IPS DF 6.9 (cell line): ENCODE data around the gene AGBL1.

Experiments
- DNase-seq: peaks from one replicate; pipeline ENCODE4 v3.0.0-alpha.2; 2013; ENCODE audit warnings: low read depth, low spot score
- H3K27ac ChIP-seq: one replicate; pipeline ENCODE4 v1.5.1; 2013; ENCODE audit warnings: low read length, control low read depth
- H3K27me3 ChIP-seq: 2 replicates; pipeline ENCODE4 v1.6.1; 2013; ENCODE audit warnings: mild to moderate bottlenecking, low read length; ENCODE audit not compliant: control insufficient read depth, insufficient read depth
- H3K36me3 ChIP-seq: 2 replicates; pipeline ENCODE4 v1.6.1; 2013; ENCODE audit warnings: low read length; ENCODE audit not compliant: control insufficient read depth, insufficient read depth
- H3K4me1 ChIP-seq: 2 replicates; pipeline ENCODE4 v1.6.1; 2013; ENCODE audit warnings: low read length; ENCODE audit not compliant: control insufficient read depth, insufficient read depth
- H3K4me3 ChIP-seq: 2 replicates; pipeline ENCODE4 v1.5.1; 2013; ENCODE audit warnings: mild to moderate bottlenecking, low read length
- H3K9me3 ChIP-seq: 2 replicates; pipeline ENCODE4 v1.6.1; 2013; ENCODE audit warnings: low read length, inconsistent platforms; ENCODE audit not compliant: control insufficient read depth, insufficient read depth
- WGBS: extraction: QIAGEN DNeasy Blood & Tissue Kit; methylation state at CpG from one replicate; pipeline ENCODE4 v1.1.7; 2013; ENCODE audit warnings: mixed read lengths, missing lambda C conversion rate; ENCODE audit not compliant: insufficient read length, insufficient coverage; 5-methylcytosine and 5-hydroxymethylcytosine counted together

The AGBL1 gene

DNA sequence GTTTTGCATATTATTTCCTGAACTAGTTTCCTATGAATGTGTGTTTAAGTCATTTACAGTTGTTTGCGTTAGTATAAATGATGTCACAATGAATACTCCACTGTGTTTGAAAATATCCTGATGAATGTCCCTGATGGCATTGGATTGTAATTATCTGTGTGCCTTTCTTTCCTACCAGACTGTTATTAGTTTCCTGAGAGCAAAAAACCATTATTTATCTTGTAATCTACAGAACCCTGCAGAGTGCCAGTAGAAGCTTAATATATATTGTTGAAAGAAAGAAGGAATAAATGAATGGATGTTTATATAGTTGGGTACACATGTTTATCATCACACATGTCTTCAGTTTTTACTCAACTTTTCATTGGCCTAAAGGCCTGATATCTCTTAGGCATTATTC is 312.6 kb downstream of the AGBL1 start:
- Histone ChIP-seq H3K4me3 (no peak overlapping the region), H3K27ac (no peak overlapping the region), H3K4me1 (no peaks in the 10 kb centered on the region), H3K36me3 (no peaks in the 10 kb centered on the region), H3K9me3 (no peaks in the 10 kb centered on the region), H3K27me3 (no peaks in the 10 kb centered on the region)
- DNase-seq: no peak
- no CpG with 5 or more reads among the region's 1 CpG for WGBS

DNA sequence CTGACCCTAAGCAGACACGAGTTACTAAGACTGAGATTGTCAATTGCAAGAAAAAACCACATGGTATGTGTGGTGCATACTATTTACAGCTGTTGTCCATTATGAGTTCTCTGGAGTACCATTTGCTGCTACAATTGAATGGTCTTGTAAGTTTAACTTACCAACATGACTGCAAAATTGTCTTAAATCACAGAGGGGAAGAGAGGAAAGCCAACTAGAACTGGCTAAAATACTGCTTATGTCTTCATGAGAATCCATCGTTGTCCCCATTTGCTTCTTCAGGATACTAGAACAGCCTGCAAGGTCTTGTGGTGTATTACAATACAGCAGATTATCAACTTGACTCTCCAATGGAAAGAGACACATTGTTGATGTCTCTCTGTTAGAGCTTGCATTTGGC is 313.2 kb downstream of the AGBL1 start:
- Histone ChIP-seq H3K27ac (no peak overlapping the region), H3K9me3 (no peaks in the 10 kb centered on the region), H3K4me1 (no peaks in the 10 kb centered on the region), H3K27me3 (no peaks in the 10 kb centered on the region), H3K36me3 (no peaks in the 10 kb centered on the region), H3K4me3 (no peak overlapping the region)
- no CpG with 5 or more reads among the region's 2 CpGs for WGBS
- DNase-seq: no peak

DNA sequence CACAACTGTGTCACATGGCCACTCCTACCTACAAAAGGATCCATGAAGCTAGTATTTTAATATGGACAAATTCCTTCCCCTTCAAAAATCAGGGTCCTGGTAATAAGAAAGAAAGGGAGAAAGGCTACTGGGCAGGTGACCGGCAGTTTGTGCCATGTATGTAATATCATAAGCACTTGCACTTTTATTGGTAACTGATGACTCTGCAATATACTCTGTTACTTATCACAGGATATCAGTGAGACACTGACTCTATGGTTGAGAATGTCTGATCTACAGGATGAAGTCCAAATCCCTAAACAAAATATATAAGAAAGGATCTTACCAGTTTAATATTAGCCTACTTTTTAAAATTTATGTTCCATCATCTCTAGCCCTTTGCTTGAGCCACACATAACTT is 315.2 kb downstream of the AGBL1 start:
- Histone ChIP-seq H3K4me3 (no peak overlapping the region), H3K36me3 (no peaks in the 10 kb centered on the region), H3K4me1 (no peaks in the 10 kb centered on the region), H3K9me3 (no peaks in the 10 kb centered on the region), H3K27me3 (no peaks in the 10 kb centered on the region), H3K27ac (no peak overlapping the region)
- WGBS: no CpG with 5 or more reads among the region's 1 CpG
- DNase-seq: no peak

GRCh38 chr15:86399041-86399954 is 319.6 kb downstream of the AGBL1 start:
- Histone ChIP-seq H3K4me1 (no peaks in the 10 kb centered on the region), H3K4me3 (no peak overlapping the region), H3K27me3 (no peaks in the 10 kb centered on the region), H3K9me3 (no peaks in the 10 kb centered on the region), H3K27ac (no peak overlapping the region), H3K36me3 (no peaks in the 10 kb centered on the region)
- no peak for DNase-seq
- no CpG with 5 or more reads among the region's 5 CpGs for WGBS

GRCh38 chr15:86403221-86403620 is 323.6 kb downstream of the AGBL1 start:
- H3K27me3 ChIP-seq: no peaks in the 10 kb centered on the region
- H3K36me3 ChIP-seq: no peaks in the 10 kb centered on the region
- no peaks in the 10 kb centered on the region for H3K4me1 ChIP-seq
- no peaks in the 10 kb centered on the region for H3K9me3 ChIP-seq
- DNase-seq: no peak
- H3K27ac ChIP-seq: no peak overlapping the region
- no peak overlapping the region for H3K4me3 ChIP-seq

DNA sequence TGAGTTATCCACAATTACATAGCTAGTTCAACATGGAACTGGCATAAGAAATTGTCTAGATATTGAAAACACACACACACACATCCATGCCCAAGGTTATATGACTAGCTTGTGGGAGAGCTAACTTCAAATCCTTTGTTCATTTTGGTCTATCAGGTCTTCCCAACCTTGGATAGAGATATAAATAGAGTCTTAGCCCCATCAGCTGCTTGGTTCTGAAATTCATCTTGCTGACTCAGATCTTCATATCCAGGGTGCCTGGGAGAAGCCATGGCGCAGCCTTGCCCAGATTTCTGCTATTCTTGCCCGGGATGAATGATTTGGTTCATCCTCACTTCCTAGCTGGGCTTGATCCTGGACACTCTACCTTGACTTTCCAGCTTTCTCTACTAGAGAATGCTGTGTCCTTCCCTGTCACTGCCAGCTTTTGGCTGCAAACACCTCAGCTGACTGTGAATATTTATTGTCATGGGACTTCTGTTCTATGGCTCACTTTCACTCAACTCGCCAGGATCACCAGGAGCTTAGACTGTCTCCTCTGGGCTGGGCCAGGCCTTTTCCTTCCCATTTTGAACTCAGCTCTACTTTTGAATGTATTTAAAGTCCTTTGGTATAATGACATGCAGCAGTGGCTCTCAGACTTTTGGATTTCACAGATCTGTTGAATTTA is 324.4 kb downstream of the AGBL1 start:
- H3K36me3 ChIP-seq: no peaks in the 10 kb centered on the region
- H3K4me1 ChIP-seq: no peaks in the 10 kb centered on the region
- H3K27me3 ChIP-seq: no peaks in the 10 kb centered on the region
- no peak for DNase-seq
- no peaks in the 10 kb centered on the region for H3K9me3 ChIP-seq
- H3K4me3 ChIP-seq: no peak overlapping the region
- WGBS: no CpG with 5 or more reads among the region's 3 CpGs
- no peak overlapping the region for H3K27ac ChIP-seq

GRCh38 chr15:86408261-86408660 is 328.6 kb downstream of the AGBL1 start:
- no peak for DNase-seq
- Histone ChIP-seq H3K9me3 (no peaks in the 10 kb centered on the region), H3K27me3 (no peaks in the 10 kb centered on the region), H3K4me3 (no peak overlapping the region), H3K27ac (no peak overlapping the region), H3K4me1 (no peaks in the 10 kb centered on the region), H3K36me3 (no peaks in the 10 kb centered on the region)
- no CpG with 5 or more reads among the region's 3 CpGs for WGBS

GRCh38 chr15:86411916-86412315 is 332.2 kb downstream of the AGBL1 start:
- Histone ChIP-seq H3K36me3 (no peaks in the 10 kb centered on the region), H3K4me1 (no peaks in the 10 kb centered on the region), H3K4me3 (no peak overlapping the region), H3K27me3 (no peaks in the 10 kb centered on the region), H3K9me3 (no peaks in the 10 kb centered on the region), H3K27ac (no peak overlapping the region)
- WGBS: no CpG with 5 or more reads among the region's 2 CpGs
- DNase-seq: no peak

DNA sequence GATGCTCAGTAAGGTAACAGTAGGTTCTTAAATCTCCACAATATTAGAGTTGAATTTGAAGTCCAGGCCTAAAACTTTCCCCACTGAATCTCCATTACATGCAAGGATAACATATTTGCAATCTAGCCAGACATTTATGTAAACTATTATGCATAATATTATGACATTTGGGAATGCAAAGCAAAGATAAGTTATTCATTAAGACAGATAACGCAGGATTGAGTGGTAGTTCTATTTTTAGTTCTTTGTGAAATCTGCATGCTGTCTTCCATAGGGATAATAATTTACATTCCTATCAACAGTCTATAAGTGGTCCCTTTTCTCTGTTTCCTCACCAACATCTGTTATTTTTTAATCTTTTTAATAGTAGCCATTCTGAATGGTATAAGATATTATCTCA is 333.5 kb downstream of the AGBL1 start:
- no peaks in the 10 kb centered on the region for H3K4me1 ChIP-seq
- no peak overlapping the region for H3K4me3 ChIP-seq
- no peak overlapping the region for H3K27ac ChIP-seq
- WGBS: no CpG with 5 or more reads among the region's 1 CpG
- no peaks in the 10 kb centered on the region for H3K36me3 ChIP-seq
- DNase-seq: no peak
- H3K27me3 ChIP-seq: no peaks in the 10 kb centered on the region
- H3K9me3 ChIP-seq: no peaks in the 10 kb centered on the region

DNA sequence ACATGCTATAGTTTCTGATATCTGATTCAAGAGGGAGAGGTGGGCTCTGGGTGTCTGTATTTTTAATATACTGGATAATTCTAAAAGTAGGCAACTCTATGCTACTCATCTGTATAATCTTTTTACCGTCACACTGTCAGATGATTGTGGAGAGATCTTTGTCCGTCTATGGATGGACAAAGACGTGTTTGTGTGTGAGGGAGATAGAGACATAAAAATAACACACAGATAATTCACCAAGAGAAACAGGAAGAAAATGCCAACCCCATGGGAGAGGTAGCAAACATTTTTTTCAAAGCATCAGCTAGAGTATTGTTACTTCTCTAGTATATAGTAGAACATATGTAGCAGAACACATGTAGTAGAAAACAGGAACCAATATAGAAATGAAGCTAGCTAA is 346.1 kb downstream of the AGBL1 start:
- DNase-seq: no peak
- H3K27ac ChIP-seq: no peak overlapping the region
- H3K4me1 ChIP-seq: no peaks in the 10 kb centered on the region
- H3K4me3 ChIP-seq: no peak overlapping the region
- H3K27me3 ChIP-seq: no peaks in the 10 kb centered on the region
- no peaks in the 10 kb centered on the region for H3K9me3 ChIP-seq
- no CpG with 5 or more reads among the region's 3 CpGs for WGBS
- H3K36me3 ChIP-seq: no peaks in the 10 kb centered on the region

DNA sequence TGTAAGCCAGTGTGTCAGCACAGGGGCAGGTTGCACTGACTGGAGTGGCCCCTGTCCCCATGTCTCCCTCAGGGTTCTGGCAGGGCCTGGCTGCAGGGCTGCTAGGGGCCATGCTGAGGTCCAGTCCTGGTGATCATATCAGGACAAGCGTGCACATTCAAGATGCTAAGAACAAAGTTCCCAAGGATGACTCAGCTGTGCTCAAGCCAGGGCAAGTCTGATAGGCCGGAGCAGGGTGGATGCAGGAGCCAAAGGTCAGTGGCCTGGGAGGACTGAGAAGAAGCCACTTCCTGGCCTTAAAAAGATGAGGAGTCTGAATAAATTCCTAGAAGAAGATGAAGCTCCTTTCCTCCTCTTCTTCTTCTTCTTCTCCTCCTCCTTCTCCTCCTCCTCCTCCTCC is 353.2 kb downstream of the AGBL1 start:
- no CpG with 5 or more reads among the region's 2 CpGs for WGBS
- no peaks in the 10 kb centered on the region for H3K9me3 ChIP-seq
- H3K27ac ChIP-seq: no peak overlapping the region
- H3K4me3 ChIP-seq: no peak overlapping the region
- DNase-seq: no peak
- no peaks in the 10 kb centered on the region for H3K27me3 ChIP-seq
- no peaks in the 10 kb centered on the region for H3K36me3 ChIP-seq
- H3K4me1 ChIP-seq: no peaks in the 10 kb centered on the region
